H9 (cell line): ENCODE measurements around the gene STK38L. TPM values are rescaled to one million over a fixed set of nuclear protein-coding genes. Genes with fewer than 3 reads are reported as not detected.

Experiments
- DNase-seq: peaks from one replicate; pipeline ENCODE4 v3.0.0-alpha.2; 2017
- H2AFZ ChIP-seq: one replicate; pipeline ENCODE4 v1.6.1; 2013; ENCODE audit warnings: mild to moderate bottlenecking, low read length, control low read depth, moderate library complexity
- H2AK5ac ChIP-seq: 2 replicates; pipeline ENCODE4 v1.6.1; 2013; ENCODE audit warnings: low read length, control low read depth, mixed read lengths; ENCODE audit not compliant: insufficient read length
- H2BK120ac ChIP-seq: one replicate; pipeline ENCODE4 v1.6.1; 2013; ENCODE audit warnings: low read depth, mild to moderate bottlenecking, low read length, control low read depth, inconsistent platforms; ENCODE audit not compliant: poor library complexity, severe bottlenecking
- H2BK12ac ChIP-seq: 2 replicates; pipeline ENCODE4 v1.6.1; 2013; ENCODE audit warnings: low read length, control low read depth, mixed read lengths, low read depth; ENCODE audit not compliant: insufficient read length
- H2BK15ac ChIP-seq: 2 replicates; pipeline ENCODE4 v1.6.1; 2013; ENCODE audit warnings: low read depth, low read length, control low read depth
- H2BK20ac ChIP-seq: one replicate; pipeline ENCODE4 v1.6.1; 2013; ENCODE audit warnings: low read depth, mild to moderate bottlenecking, low read length, control low read depth, inconsistent platforms; ENCODE audit not compliant: poor library complexity, severe bottlenecking
- H2BK5ac ChIP-seq: 2 replicates; pipeline ENCODE4 v1.6.1; 2013; ENCODE audit warnings: low read length, control low read depth, mixed read lengths; ENCODE audit not compliant: insufficient read length
- H3K14ac ChIP-seq: 2 replicates; pipeline ENCODE4 v1.6.1; 2013; ENCODE audit warnings: low read length, control low read depth; ENCODE audit not compliant: insufficient read depth
- H3K18ac ChIP-seq: 2 replicates; pipeline ENCODE4 v1.6.1; 2013; ENCODE audit warnings: low read depth, mild to moderate bottlenecking, mixed read lengths, low read length, control low read depth; ENCODE audit not compliant: insufficient read length
- H3K23ac ChIP-seq: 2 replicates; pipeline ENCODE4 v1.6.1; 2013; ENCODE audit warnings: low read length, control low read depth, mixed read lengths, low read depth; ENCODE audit not compliant: insufficient read length
- H3K23me2 ChIP-seq: 2 replicates; pipeline ENCODE4 v1.6.1; 2013; ENCODE audit warnings: low read depth, mild to moderate bottlenecking, mixed read lengths, low read length, control low read depth; ENCODE audit not compliant: insufficient read length, poor library complexity, severe bottlenecking
- H3K27ac ChIP-seq: 2 replicates; pipeline ENCODE4 v1.5.1; 2013; ENCODE audit warnings: low read length, control low read depth, mixed read lengths, low read depth; ENCODE audit not compliant: insufficient read length
- H3K27me3 ChIP-seq: 2 replicates; pipeline ENCODE4 v1.6.1; 2013; ENCODE audit warnings: low read length, control low read depth, inconsistent platforms; ENCODE audit not compliant: insufficient read depth
- H3K4ac ChIP-seq: 2 replicates; pipeline ENCODE4 v1.6.1; 2013; ENCODE audit warnings: low read depth, mild to moderate bottlenecking, control low read depth, inconsistent platforms, low read length, moderate library complexity
- H3K4me1 ChIP-seq: 2 replicates; pipeline ENCODE4 v1.6.1; 2013; ENCODE audit warnings: low read length, control low read depth, inconsistent platforms; ENCODE audit not compliant: insufficient read depth
- H3K4me2 ChIP-seq: 2 replicates; pipeline ENCODE4 v1.6.1; 2013; ENCODE audit warnings: low read length, control low read depth, mixed read lengths; ENCODE audit not compliant: insufficient read length, insufficient read depth
- H3K56ac ChIP-seq: 2 replicates; pipeline ENCODE4 v1.6.1; 2013; ENCODE audit warnings: low read depth, mild to moderate bottlenecking, mixed read lengths, low read length, control low read depth; ENCODE audit not compliant: insufficient read length
- H3K79me1 ChIP-seq: 2 replicates; pipeline ENCODE4 v1.6.1; 2013; ENCODE audit warnings: low read depth, mild to moderate bottlenecking, moderate library complexity, low read length, control low read depth, inconsistent platforms; ENCODE audit not compliant: insufficient read depth, poor library complexity, severe bottlenecking
- H3K79me2 ChIP-seq: 2 replicates; pipeline ENCODE4 v1.6.1; 2013; ENCODE audit warnings: low read length, control low read depth, inconsistent platforms; ENCODE audit not compliant: insufficient read depth
- H3K9ac ChIP-seq: 2 replicates; pipeline ENCODE4 v1.6.1; 2013; ENCODE audit warnings: low read length, control low read depth, mixed read lengths; ENCODE audit not compliant: insufficient read length; ENCODE audit errors: extremely low read depth
- H3K9me3 ChIP-seq: one replicate; pipeline ENCODE4 v1.6.1; 2013; ENCODE audit warnings: low read depth, low read length, inconsistent platforms; ENCODE audit not compliant: control insufficient read depth
- H3T11ph ChIP-seq: one replicate; pipeline ENCODE4 v1.6.1; 2013; ENCODE audit warnings: mild to moderate bottlenecking, low read length, control low read depth, inconsistent platforms
- H4K20me1 ChIP-seq: one replicate; pipeline ENCODE4 v1.6.1; 2013; ENCODE audit not compliant: control insufficient read depth, insufficient read length, insufficient read depth
- H4K5ac ChIP-seq: 2 replicates; pipeline ENCODE4 v1.6.1; 2013; ENCODE audit warnings: low read depth, mild to moderate bottlenecking, mixed read lengths, low read length, control low read depth; ENCODE audit not compliant: insufficient read length
- H4K8ac ChIP-seq: replicated peaks from 2 replicates; pipeline ENCODE4 v1.6.1; 2013; ENCODE audit warnings: low read length, control low read depth, mixed read lengths, low read depth; ENCODE audit not compliant: insufficient read length
- H4K91ac ChIP-seq: 2 replicates; pipeline ENCODE4 v1.6.1; 2013; ENCODE audit warnings: low read depth, mild to moderate bottlenecking, moderate library complexity, mixed read lengths, low read length, control low read depth; ENCODE audit not compliant: insufficient read length
- H3K27ac Mint-ChIP-seq, 3 experiments: 2 replicates in 2 of 3; 3 replicates in 1 of 3; pipeline ENCODE4 v1.8.0; 2020 to 2021; ENCODE audit warnings: mixed read lengths in 3 of 3, mild to moderate bottlenecking in 1 of 3, moderate library complexity in 1 of 3
- H3K27me3 Mint-ChIP-seq: 2 replicates; pipeline ENCODE4 v1.8.0; 2021; ENCODE audit warnings: low read depth, mild to moderate bottlenecking, moderate library complexity, mixed read lengths
- H3K36me3 Mint-ChIP-seq, 3 experiments: 2 replicates in 2 of 3; 3 replicates in 1 of 3; pipeline ENCODE4 v1.8.0; 2020 to 2021; ENCODE audit warnings: low read depth in 3 of 3, mixed read lengths in 3 of 3; ENCODE audit not compliant: insufficient read depth in 1 of 3
- H3K4me1 Mint-ChIP-seq, 2 experiments: 2 replicates each; pipeline ENCODE4 v1.8.0; 2020; ENCODE audit warnings: mixed read lengths in 2 of 2
- H3K4me3 Mint-ChIP-seq, 2 experiments: 2 replicates in 1 of 2; 3 replicates in 1 of 2; pipeline ENCODE4 v1.8.0; 2020 to 2021; ENCODE audit warnings: mild to moderate bottlenecking in 2 of 2, mixed read lengths in 2 of 2, moderate library complexity in 1 of 2
- H3K9me3 Mint-ChIP-seq, 2 experiments: 2 replicates in 1 of 2; 3 replicates in 1 of 2; pipeline ENCODE4 v1.8.0; 2020; ENCODE audit warnings: mild to moderate bottlenecking in 2 of 2, mixed read lengths in 2 of 2, moderate library complexity in 1 of 2
- CTCF ChIP-seq: fragments of 200-600 bp; sonication (generic); conservative IDR thresholded peaks from 3 replicates; pipeline ENCODE4 v1.8.0; 2021; ENCODE audit warnings: antibody characterized with exemption, mild to moderate bottlenecking
- WGBS: extraction: QIAGEN DNeasy Blood & Tissue Kit; methylation state at CpG from one replicate; pipeline ENCODE4 v1.1.7; 2013; ENCODE audit warnings: missing lambda C conversion rate, low lambda C conversion rate, mixed read lengths; ENCODE audit not compliant: insufficient read length; ENCODE audit errors: extremely low coverage; 5-methylcytosine and 5-hydroxymethylcytosine counted together
- total RNA-seq: library from RNA; stranded (reverse); gene quantifications from 2 replicates; pipeline ENCODE4 v1.2.1, GENCODE V29; 2021

Gene STK38L
- total RNA-seq, 1 experiment from 2014 or later = 44.9 TPM

- Mint-ChIP-seq H3K36me3 (no peaks in the 10 kb centered on the region), H3K4me3 (no peak overlapping the region), H3K4me1 (peaks cover 23 to 33% of the 10 kb centered on the region in 2 experiments), H3K9me3 (no peaks in the 10 kb centered on the region), H3K27ac (no peak overlapping the region; a peak in 2 of 7 replicates), H3K27me3 (peaks cover 30% of the 10 kb centered on the region)
- H3K23ac ChIP-seq = no peak overlapping the region
- H2AK5ac ChIP-seq = no peak overlapping the region
- no peak for DNase-seq
- H3K23me2 ChIP-seq = peaks cover 8% of the 10 kb centered on the region
- no peak overlapping the region for H3K56ac ChIP-seq
- H4K8ac ChIP-seq = no peak overlapping the region
- H3K79me2 ChIP-seq = peaks cover 3% of the 10 kb centered on the region; the same call in 1 of the 2 replicates
- no peak overlapping the region for H3K9ac ChIP-seq
- H3K27me3 ChIP-seq = peaks cover 10% of the 10 kb centered on the region; the same call in 1 of the 2 replicates
- no peak overlapping the region for H2BK12ac ChIP-seq
- H3K4me2 ChIP-seq = no peak overlapping the region
- H3K9me3 ChIP-seq = no peaks in the 10 kb centered on the region
- no peak overlapping the region for H4K91ac ChIP-seq
- H3K4me1 ChIP-seq = no peaks in the 10 kb centered on the region; the same call in none of the 2 replicates
- TF ChIP-seq CTCF = no peak
- H2BK15ac ChIP-seq = no peak overlapping the region
- peaks cover 3% of the 10 kb centered on the region for H3K79me1 ChIP-seq
- no peaks in the 10 kb centered on the region for H4K20me1 ChIP-seq
- H3K14ac ChIP-seq = no peak overlapping the region
- H3K27ac ChIP-seq = no peak overlapping the region
- no peak overlapping the region for H2AFZ ChIP-seq
- H3K4ac ChIP-seq = no peak overlapping the region
- H3T11ph ChIP-seq = no peak overlapping the region
- no peak overlapping the region for H4K5ac ChIP-seq
- WGBS = no CpG with 5 or more reads among the region's 5 CpGs
- no peak overlapping the region for H2BK120ac ChIP-seq
- H2BK20ac ChIP-seq = no peak overlapping the region
- no peak overlapping the region for H3K18ac ChIP-seq
- no peak overlapping the region for H2BK5ac ChIP-seq
Measured at GRCh38 chr12:27335364-27336281, 91.5 kb downstream of the STK38L start.
